Adrenal gland (tissue), 5 donors: ENCODE measurements around the gene CCDC174.

Source experiments
- POLR2A ChIP-seq, 2 donors: fragments of 450-650 bp; IDR thresholded peaks; one replicate each; pipeline ENCODE4 v1.6.1; 2017; ENCODE audit warnings: antibody characterized with exemption in 2 of 2, mild to moderate bottlenecking in 2 of 2, moderate library complexity in 1 of 2
- TF ChIP-seq, protein P1 (sequence below), 6 experiments: fragments of 450-650 bp in 4 of 6; fragments of 200-600 bp in 2 of 6; sonication (generic) in 1 of 6; IDR thresholded peaks; 1 replicate in 5 of 6; 2 replicates in 1 of 6; pipeline versions ENCODE4 v1.5.1 to v1.8.0; 2016 to 2021; ENCODE audit warnings: antibody characterized with exemption in 6 of 6, mild to moderate bottlenecking in 2 of 6, moderate library complexity in 1 of 6
- donor health status: DM: no; HTN: no; CAD: no.

DNA sequence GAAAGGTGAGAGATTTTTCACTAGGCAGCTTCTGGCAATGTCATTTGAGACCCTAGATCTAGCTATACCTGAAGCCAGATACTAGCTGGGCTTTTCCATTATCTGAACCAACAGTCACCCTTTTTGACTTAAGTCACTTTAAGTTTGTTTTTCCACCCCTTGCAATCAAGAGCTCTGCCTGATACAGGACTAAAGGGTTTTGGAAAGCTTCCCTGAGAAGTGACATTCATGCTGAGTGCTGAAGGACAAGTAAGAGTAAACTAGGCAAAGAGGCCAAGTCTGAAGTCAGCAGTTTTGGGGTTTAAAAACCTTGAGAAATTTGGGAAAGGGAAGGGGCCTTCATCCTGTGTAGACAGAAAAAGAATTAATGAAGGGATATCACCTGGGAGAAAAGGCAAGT is 27.1 kb upstream of the CCDC174 start:
- TF ChIP-seq, protein P1, sequence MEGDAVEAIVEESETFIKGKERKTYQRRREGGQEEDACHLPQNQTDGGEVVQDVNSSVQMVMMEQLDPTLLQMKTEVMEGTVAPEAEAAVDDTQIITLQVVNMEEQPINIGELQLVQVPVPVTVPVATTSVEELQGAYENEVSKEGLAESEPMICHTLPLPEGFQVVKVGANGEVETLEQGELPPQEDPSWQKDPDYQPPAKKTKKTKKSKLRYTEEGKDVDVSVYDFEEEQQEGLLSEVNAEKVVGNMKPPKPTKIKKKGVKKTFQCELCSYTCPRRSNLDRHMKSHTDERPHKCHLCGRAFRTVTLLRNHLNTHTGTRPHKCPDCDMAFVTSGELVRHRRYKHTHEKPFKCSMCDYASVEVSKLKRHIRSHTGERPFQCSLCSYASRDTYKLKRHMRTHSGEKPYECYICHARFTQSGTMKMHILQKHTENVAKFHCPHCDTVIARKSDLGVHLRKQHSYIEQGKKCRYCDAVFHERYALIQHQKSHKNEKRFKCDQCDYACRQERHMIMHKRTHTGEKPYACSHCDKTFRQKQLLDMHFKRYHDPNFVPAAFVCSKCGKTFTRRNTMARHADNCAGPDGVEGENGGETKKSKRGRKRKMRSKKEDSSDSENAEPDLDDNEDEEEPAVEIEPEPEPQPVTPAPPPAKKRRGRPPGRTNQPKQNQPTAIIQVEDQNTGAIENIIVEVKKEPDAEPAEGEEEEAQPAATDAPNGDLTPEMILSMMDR (IDR thresholded peaks at IDR 0.05) = no peak
- TF ChIP-seq POLR2A (IDR thresholded peaks at IDR 0.05) = no peak
